ENCODE measurements around the gene CCL4.
"Not testable (repeated sequence)": the region's sequence is repeated elsewhere in the genome, so short reads cannot be mapped to it uniquely, and the experiment has no call there.

CCL4 gene

GRCh38 chr17:36103401-36103975 is at the start of gene CCL4:
TSS of gene CCL4 (plus strand) at chr17:36103827. CDS start at chr17:36103906, 79 bp downstream.
- not testable (repeated sequence) for DNase-seq

- no peak for DNase-seq
Observed at GRCh38 chr17:36055171-36055570, 48.5 kb upstream of the CCL4 start.

- DNase-seq = no peak
Observed at GRCh38 chr17:36055921-36056520, 47.6 kb upstream of the CCL4 start.

- DNase-seq = no peak
Observed at GRCh38 chr17:36057911-36058310, 45.7 kb upstream of the CCL4 start.

GRCh38 chr17:36059406-36059805 is 44.2 kb upstream of the CCL4 start:
- DNase-seq = no peak

- DNase-seq = no peak
Observed at GRCh38 chr17:36060816-36061215, 42.8 kb upstream of the CCL4 start.

- DNase-seq = no peak
Observed at GRCh38 chr17:36063786-36064541, 39.7 kb upstream of the CCL4 start, which contains the start of gene CCL18. TSS of gene CCL18 (plus strand) at chr17:36064272. CDS start at chr17:36064343, 71 bp downstream.

GRCh38 chr17:36066365-36066985 is 37.2 kb upstream of the CCL4 start:
- DNase-seq = no peak

GRCh38 chr17:36068524-36068923 is 35.1 kb upstream of the CCL4 start:
- DNase-seq = no peak

- DNase-seq = no peak
Observed at GRCh38 chr17:36069136-36069535, 34.5 kb upstream of the CCL4 start.

- DNase-seq = no peak
Observed at GRCh38 chr17:36070427-36070826, 33.2 kb upstream of the CCL4 start.

GRCh38 chr17:36071751-36072150 is 31.9 kb upstream of the CCL4 start:
- DNase-seq = no peak

GRCh38 chr17:36072431-36073121 is 31.1 kb upstream of the CCL4 start:
- no peak for DNase-seq

GRCh38 chr17:36074365-36074764 is 29.3 kb upstream of the CCL4 start:
- no peak for DNase-seq

- not testable (repeated sequence) for DNase-seq
Observed at GRCh38 chr17:36081681-36082471, 21.8 kb upstream of the CCL4 start.

- DNase-seq = not testable (repeated sequence)
Observed at GRCh38 chr17:36082482-36083120, 21.0 kb upstream of the CCL4 start.

- DNase-seq = not testable (repeated sequence)
Observed at GRCh38 chr17:36083691-36084090, 19.9 kb upstream of the CCL4 start.

- DNase-seq = no peak
Observed at GRCh38 chr17:36085765-36086164, 17.9 kb upstream of the CCL4 start.

- DNase-seq = no peak
Observed at GRCh38 chr17:36086791-36087190, 16.8 kb upstream of the CCL4 start.

GRCh38 chr17:36087471-36087870 is 16.2 kb upstream of the CCL4 start:
- DNase-seq = not testable (repeated sequence)

- not testable (repeated sequence) for DNase-seq
Observed at GRCh38 chr17:36087897-36088572, 15.6 kb upstream of the CCL4 start.

All from left hindlimb (tissue), 1 donor.